Measurements from ENCODE around the gene EIF2S3B.
"Not testable (repeated sequence)": the region's sequence is repeated elsewhere in the genome, so short reads cannot be mapped to it uniquely, and the experiment has no call there.

Gene EIF2S3B

DNA sequence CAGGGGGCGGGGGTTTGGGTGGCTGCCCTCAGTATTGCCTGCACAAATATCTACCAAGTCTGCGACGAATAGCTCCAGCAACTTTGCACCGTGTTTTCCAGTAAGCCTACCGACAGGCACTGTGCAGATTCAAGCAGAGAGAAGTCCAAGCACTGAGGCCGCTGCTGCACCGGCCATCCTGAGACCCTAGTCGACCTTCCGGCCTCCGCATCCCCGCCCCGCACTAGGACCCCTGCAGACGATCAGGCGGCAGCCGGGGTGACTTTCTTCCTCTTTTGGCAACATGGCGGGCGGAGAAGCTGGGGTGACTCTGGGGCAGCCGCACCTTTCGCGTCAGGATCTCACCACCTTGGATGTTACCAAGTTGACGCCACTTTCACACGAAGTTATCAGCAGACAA, at the start of gene EIF2S3B:
Gene EIF2S3B, plus strand, starts transcription at position 271 of the 400 bp plus-strand sequence. Its CDS starts 13 bp downstream, at position 284.
- H3K4me3 Mint-ChIP-seq, result no peak within 1 kb of the TSS

GRCh38 chr12:10456856-10457255, 48.8 kb upstream of the EIF2S3B start:
- Mint-ChIP-seq H3K27ac (no peak overlapping the region), H3K4me1 (peaks cover 12% of the 10 kb centered on the region), H3K4me3 (no peak overlapping the region), H3K9me3 (peaks cover 22% of the 10 kb centered on the region), H3K36me3 (no peaks in the 10 kb centered on the region)
- no peak for ATAC-seq
- DNase-seq (ENCODE audit: low spot score in 2 of 2), result no peak

More for the DNA sequence above, at the start of gene EIF2S3B:
- no peak for ATAC-seq
- Mint-ChIP-seq H3K4me1 (peaks cover 11% of the 10 kb centered on the region), H3K36me3 (no peaks in the 10 kb centered on the region), H3K9me3 (peaks cover 3% of the 10 kb centered on the region), H3K27ac (no peak within 1 kb of the TSS)
- no peak for DNase-seq (ENCODE audit: low spot score in 2 of 2)

DNA sequence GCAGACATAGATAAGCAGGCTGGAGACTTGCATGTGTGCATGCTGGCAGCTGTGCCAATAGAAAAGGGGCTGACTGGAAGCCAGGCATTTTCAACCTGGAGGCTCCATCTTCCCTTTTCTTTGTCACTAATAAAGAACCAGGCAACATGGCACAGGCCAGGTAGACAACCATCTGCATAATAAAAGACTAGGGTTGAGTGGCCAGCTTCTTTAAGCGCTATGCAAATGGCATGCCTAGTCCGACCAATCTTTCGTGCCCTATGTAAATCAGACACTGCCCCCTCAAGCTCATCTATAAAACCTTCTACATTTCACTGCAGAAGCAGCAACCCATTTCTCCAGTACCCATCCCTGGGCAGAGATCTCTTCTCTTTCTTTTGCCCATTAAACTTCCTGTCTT, 47.9 kb upstream of the EIF2S3B start:
- H3K36me3 Mint-ChIP-seq, result no peaks in the 10 kb centered on the region
- DNase-seq (ENCODE audit: low spot score in 2 of 2), result no peak
- H3K27ac Mint-ChIP-seq, result no peak overlapping the region
- no peak overlapping the region for H3K4me3 Mint-ChIP-seq
- peaks cover 12% of the 10 kb centered on the region for H3K4me1 Mint-ChIP-seq
- H3K9me3 Mint-ChIP-seq, result peaks cover 26% of the 10 kb centered on the region
- ATAC-seq, result no peak

DNA sequence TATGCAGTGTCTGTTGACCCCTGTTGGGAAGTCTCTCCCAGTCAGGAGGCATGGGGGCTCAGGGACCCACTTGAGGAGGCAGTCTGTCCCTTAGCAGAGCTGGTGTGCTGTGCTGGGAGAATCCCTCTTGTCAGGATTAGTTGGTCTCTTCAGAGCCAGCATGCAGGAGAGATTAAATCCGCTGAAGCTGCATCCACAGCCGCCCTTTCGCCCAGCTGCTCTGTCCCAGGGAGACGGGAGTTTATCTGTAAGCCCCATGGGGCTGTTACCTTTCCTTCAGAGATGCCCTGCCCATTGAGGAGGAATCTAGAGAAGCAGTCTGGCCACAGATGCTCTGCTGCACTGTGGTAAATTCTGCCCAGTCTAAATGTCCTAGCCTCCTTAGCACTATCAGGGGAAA, 39.4 kb upstream of the EIF2S3B start:
- H3K4me3 Mint-ChIP-seq, result no peak overlapping the region
- H3K4me1 Mint-ChIP-seq, result peaks cover 8% of the 10 kb centered on the region

DNA sequence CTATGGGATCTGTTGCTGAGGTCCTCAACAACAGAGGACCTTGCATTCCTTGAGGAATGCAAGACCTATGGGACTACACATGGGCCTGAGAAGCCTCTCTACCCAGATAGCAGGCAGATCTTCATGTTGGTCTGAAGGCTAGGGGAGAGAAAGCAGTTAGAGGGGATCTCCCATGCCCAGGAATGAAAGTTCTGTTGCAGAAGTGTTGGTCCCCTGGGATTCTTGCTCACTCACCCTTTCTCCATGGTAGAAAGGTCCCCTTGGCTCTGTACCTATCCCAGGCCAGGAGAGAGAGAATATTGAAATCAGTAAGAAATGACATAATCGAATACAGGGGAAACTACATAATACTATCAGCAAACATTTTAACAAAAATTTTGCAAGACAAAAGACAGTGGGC, 36.0 kb upstream of the EIF2S3B start:
- peaks cover 9% of the 10 kb centered on the region for H3K9me3 Mint-ChIP-seq
- H3K4me3 Mint-ChIP-seq, result no peak overlapping the region
- DNase-seq (ENCODE audit: low spot score in 2 of 2), result no peak
- no peak overlapping the region for H3K27ac Mint-ChIP-seq
- H3K4me1 Mint-ChIP-seq, result peaks cover 8% of the 10 kb centered on the region
- H3K36me3 Mint-ChIP-seq, result no peaks in the 10 kb centered on the region
- no peak for ATAC-seq

More for the DNA sequence above, 39.4 kb upstream of the EIF2S3B start:
- no peak overlapping the region for H3K27ac Mint-ChIP-seq
- no peaks in the 10 kb centered on the region for H3K36me3 Mint-ChIP-seq
- peaks cover 17% of the 10 kb centered on the region for H3K9me3 Mint-ChIP-seq
- no peak for ATAC-seq
- DNase-seq (ENCODE audit: low spot score in 2 of 2), result no peak

GRCh38 chr12:10472808-10473207, 32.9 kb upstream of the EIF2S3B start:
- H3K36me3 Mint-ChIP-seq; H3K27ac Mint-ChIP-seq; DNase-seq (ENCODE audit: low spot score in 2 of 2); ATAC-seq; H3K4me1 Mint-ChIP-seq; H3K4me3 Mint-ChIP-seq: not testable (repeated sequence)
- H3K9me3 Mint-ChIP-seq, result peaks cover 13% of the 10 kb centered on the region

DNA sequence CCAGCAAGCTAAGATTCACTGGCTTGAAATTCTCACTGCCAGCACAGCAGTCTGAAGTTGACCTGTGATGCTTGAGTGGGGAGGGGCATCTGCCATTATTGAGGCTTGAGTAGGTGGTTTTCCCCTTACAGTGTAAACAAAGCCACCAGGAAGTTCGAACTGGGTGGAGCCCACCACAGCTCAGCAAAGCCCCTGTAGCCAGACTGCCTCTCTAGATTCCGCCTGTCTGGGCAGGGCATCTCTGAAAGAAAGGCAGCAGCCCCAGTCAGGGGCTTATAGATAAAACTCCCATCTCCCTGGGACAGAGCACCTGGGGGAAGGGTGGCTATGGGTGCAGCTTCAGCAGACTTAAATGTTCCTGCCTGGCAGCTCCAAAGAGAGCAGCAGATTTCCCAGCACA, 23.8 kb upstream of the EIF2S3B start:
- DNase-seq (ENCODE audit: low spot score in 2 of 2); ATAC-seq; H3K36me3 Mint-ChIP-seq: not testable (repeated sequence)
- H3K4me1 Mint-ChIP-seq, result peaks cover 19% of the 10 kb centered on the region
- H3K27ac Mint-ChIP-seq, result peak overlapping the region; percentile 60
- H3K9me3 Mint-ChIP-seq, result peaks cover 24% of the 10 kb centered on the region
- H3K4me3 Mint-ChIP-seq, result peak overlapping the region; percentile 14

DNA sequence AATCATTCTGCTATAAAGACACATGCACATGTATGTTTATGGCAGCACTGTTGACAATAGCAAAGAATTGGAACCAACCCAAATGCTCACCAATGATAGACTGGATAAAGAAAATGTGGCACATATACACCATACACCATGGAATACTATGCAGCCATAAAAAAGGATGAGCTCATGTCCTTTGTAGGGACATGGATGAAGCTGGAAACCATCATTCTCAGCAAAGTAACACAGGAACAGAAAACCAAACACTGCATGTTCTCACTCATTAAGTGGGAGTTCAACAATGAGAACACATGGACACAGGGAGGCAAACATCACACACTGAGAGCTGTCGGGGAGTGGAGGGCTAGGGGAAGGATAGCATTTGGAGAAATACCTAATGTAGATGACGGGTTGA, 18.4 kb upstream of the EIF2S3B start:
- Mint-ChIP-seq H3K4me1 (peaks cover 26% of the 10 kb centered on the region), H3K9me3 (peaks cover 22% of the 10 kb centered on the region)

GRCh38 chr12:10491766-10492165, 13.9 kb upstream of the EIF2S3B start:
- no peak for ATAC-seq
- Mint-ChIP-seq H3K4me1 (peaks cover 31% of the 10 kb centered on the region), H3K9me3 (peaks cover 3% of the 10 kb centered on the region), H3K36me3 (no peaks in the 10 kb centered on the region), H3K27ac (no peak overlapping the region), H3K4me3 (no peak overlapping the region)
- DNase-seq (ENCODE audit: low spot score in 2 of 2), result no peak

More for the DNA sequence above, 18.4 kb upstream of the EIF2S3B start:
- not testable (repeated sequence) for H3K36me3 Mint-ChIP-seq; H3K4me3 Mint-ChIP-seq; DNase-seq (ENCODE audit: low spot score in 2 of 2); H3K27ac Mint-ChIP-seq; ATAC-seq

DNA sequence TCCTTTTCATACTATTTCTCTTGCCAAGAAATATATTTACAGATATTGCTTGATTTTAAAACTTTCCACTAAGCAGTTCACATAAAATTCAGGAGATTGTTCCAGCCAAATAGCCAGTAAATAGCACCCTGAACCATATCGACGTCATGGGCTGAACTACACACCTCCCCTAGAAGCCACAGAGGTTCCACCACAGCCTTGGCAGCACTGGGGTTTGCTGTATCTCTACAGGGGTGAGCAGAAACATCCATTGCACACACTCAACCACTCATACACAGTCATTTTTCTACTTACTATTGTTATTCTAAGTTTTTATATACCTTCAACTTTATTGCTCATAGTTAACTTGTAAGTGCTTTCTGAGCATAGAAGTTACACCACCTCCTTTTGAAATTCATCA, 8.1 kb upstream of the EIF2S3B start:
- peaks cover 15% of the 10 kb centered on the region for H3K36me3 Mint-ChIP-seq
- ATAC-seq (peak; percentile 100), DNase-seq (ENCODE audit: low spot score in 2 of 2) (peak; percentile 42 to 85)
- H3K4me3 Mint-ChIP-seq, result peak overlapping the region; percentile 57
- H3K9me3 Mint-ChIP-seq, result no peaks in the 10 kb centered on the region
- peaks cover 24% of the 10 kb centered on the region for H3K4me1 Mint-ChIP-seq
- H3K27ac Mint-ChIP-seq, result peak overlapping the region; percentile 92

DNA sequence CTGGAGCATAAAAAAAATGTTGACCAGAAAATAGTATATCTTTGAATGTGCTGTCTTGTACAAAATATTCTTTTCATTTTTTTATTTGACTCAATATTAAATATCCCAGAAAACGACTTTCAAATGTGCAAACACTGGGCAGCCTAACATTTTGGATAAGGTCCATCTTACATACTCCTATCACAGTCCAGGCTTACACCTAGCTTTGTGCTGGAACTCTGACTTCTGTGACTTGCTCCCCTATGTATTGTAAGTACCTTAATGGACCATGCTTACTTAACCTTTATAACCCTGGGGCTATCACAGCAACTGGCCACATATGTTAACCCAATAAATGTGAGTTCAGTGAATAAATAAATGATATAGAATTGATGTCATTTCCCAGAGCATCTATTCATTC, 7.6 kb upstream of the EIF2S3B start:
- peak overlapping the region; percentile 92 for H3K27ac Mint-ChIP-seq
- DNase-seq (ENCODE audit: low spot score in 2 of 2) (no peak), ATAC-seq (peak; percentile 3)
- H3K4me3 Mint-ChIP-seq, result peak overlapping the region; percentile 57
- H3K9me3 Mint-ChIP-seq, result peaks cover 3% of the 10 kb centered on the region
- H3K36me3 Mint-ChIP-seq, result peaks cover 15% of the 10 kb centered on the region
- H3K4me1 Mint-ChIP-seq, result peaks cover 28% of the 10 kb centered on the region

DNA sequence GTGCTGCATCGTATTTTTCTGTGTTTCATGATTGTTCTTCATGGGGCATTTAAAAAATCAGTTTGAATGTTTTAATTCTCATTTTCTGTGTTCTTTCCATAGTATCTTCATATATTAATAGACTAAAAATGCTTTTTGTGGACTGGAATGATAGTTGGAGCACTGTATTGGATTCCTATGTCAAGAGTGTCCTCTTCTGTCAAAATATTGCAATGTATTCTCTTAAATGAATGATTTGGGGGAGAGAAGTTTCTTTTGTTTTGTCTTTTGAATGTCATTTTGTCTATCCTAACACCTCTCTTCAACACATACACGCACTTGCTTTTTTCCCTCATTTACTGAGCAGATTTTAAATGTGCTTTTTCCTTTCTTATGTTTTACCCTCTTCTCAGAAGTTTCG, 4.7 kb upstream of the EIF2S3B start:
- ATAC-seq, result no peak
- Mint-ChIP-seq H3K9me3 (peaks cover 3% of the 10 kb centered on the region), H3K4me1 (peaks cover 25% of the 10 kb centered on the region), H3K36me3 (peaks cover 15% of the 10 kb centered on the region), H3K27ac (peak overlapping the region; percentile 71), H3K4me3 (peak overlapping the region; percentile 36)
- DNase-seq (ENCODE audit: low spot score in 2 of 2), result no peak

DNA sequence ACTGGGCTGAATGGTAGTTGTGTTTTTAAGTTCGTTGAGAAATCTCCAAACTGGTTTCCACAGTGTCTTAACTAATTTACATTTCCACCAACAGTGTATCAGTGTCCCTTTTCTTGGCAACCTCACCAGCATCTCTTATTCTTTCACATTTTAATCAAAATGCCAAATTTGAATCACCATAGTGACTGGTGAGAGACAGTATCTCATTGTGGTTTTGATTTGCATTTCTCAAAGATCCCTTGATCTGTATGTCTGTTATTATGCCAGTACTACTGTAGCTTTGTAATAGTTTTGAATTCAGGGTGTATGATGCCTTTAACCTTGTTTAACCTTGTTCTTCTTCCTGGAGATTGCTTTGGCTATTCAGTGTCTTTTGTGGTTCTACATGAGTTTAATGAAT, 2.2 kb upstream of the EIF2S3B start:
- Mint-ChIP-seq H3K9me3 (peaks cover 3% of the 10 kb centered on the region), H3K36me3 (peaks cover 7% of the 10 kb centered on the region), H3K4me1 (peaks cover 18% of the 10 kb centered on the region), H3K27ac (peak overlapping the region; percentile 72), H3K4me3 (peak overlapping the region; percentile 24)
- DNase-seq (ENCODE audit: low spot score in 2 of 2) (no peak), ATAC-seq (peak; percentile 93)

GRCh38 chr12:10511756-10512355, 6.2 kb downstream of the EIF2S3B start:
- Mint-ChIP-seq H3K4me3 (no peak overlapping the region), H3K9me3 (no peaks in the 10 kb centered on the region), H3K36me3 (no peaks in the 10 kb centered on the region), H3K4me1 (no peaks in the 10 kb centered on the region), H3K27ac (no peak overlapping the region)
- DNase-seq (ENCODE audit: low spot score in 2 of 2) (no peak), ATAC-seq (no peak)

DNA sequence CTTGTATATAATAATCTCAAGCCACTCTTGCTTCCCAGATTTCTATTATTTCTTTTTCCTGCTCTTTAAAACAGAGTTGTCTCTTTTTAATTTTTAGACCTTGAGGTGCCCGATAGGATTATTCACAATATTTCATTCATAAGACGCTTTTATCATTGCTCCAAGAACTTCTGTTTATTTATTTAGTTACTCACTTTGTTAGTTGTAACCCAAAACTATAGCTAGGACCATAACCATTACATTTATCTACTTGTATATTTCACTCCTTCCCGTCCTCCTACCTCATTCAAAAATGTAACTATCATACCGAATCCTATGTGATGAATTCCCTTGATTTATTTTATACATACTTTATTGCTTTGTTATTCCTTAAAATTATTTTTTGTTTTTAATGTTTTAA, 7.1 kb downstream of the EIF2S3B start:
- ATAC-seq, result no peak
- DNase-seq (ENCODE audit: low spot score in 2 of 2), result no peak
- H3K27ac Mint-ChIP-seq, result no peak overlapping the region
- no peaks in the 10 kb centered on the region for H3K4me1 Mint-ChIP-seq
- no peak overlapping the region for H3K4me3 Mint-ChIP-seq
- no peaks in the 10 kb centered on the region for H3K36me3 Mint-ChIP-seq
- H3K9me3 Mint-ChIP-seq, result no peaks in the 10 kb centered on the region

DNA sequence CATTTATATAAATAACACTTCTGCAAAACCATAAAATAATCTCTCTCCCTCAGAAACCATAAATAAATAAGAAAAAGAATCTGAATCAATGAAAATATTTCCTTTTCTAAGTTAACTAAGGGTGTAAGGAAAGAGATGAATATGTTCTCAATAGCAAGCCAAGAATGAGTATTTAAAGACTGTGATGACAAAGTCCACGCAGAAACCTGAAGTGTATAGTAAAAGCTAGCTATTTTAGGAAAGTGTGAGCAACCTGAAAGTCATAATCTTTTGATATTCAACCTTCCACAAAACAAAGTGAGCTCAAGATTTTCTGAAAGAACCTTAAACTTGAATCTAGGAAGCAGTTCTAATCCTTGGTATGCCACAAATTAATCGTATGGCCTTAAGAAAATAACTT, 15.9 kb downstream of the EIF2S3B start:
- ATAC-seq (peak; percentile 79), DNase-seq (ENCODE audit: low spot score in 2 of 2) (no peak)
- Mint-ChIP-seq H3K4me1 (no peaks in the 10 kb centered on the region), H3K27ac (no peak overlapping the region), H3K4me3 (no peak overlapping the region), H3K9me3 (no peaks in the 10 kb centered on the region), H3K36me3 (no peaks in the 10 kb centered on the region)

Data from stimulated activated effector memory CD8-positive, alpha-beta T cell treated with anti-CD3 and anti-CD28 coated beads, Interleukin-12 subunit alpha, Interleukin-12 subunit beta, amount 100 ng/mL, for 72 hours (primary cell).